Activated CD4-positive, alpha-beta T cell treated with anti-CD3 and anti-CD28 coated beads, Interleukin-2, Interleukin-4, amounts not matched to agents 100 ng/mL and 50 ng/mL, durations not matched to agents 16 hours and 8 hours (primary cell): ENCODE data around the gene NACC1.
"Not testable (repeated sequence)": the region's sequence is repeated elsewhere in the genome, so short reads cannot be mapped to it uniquely, and the experiment has no call there.

ENCODE experiments used
- DNase-seq: peaks from one replicate; pipeline ENCODE4 v3.0.0-alpha.2; 2020; ENCODE audit warnings: low spot score

NACC1 gene

DNA sequence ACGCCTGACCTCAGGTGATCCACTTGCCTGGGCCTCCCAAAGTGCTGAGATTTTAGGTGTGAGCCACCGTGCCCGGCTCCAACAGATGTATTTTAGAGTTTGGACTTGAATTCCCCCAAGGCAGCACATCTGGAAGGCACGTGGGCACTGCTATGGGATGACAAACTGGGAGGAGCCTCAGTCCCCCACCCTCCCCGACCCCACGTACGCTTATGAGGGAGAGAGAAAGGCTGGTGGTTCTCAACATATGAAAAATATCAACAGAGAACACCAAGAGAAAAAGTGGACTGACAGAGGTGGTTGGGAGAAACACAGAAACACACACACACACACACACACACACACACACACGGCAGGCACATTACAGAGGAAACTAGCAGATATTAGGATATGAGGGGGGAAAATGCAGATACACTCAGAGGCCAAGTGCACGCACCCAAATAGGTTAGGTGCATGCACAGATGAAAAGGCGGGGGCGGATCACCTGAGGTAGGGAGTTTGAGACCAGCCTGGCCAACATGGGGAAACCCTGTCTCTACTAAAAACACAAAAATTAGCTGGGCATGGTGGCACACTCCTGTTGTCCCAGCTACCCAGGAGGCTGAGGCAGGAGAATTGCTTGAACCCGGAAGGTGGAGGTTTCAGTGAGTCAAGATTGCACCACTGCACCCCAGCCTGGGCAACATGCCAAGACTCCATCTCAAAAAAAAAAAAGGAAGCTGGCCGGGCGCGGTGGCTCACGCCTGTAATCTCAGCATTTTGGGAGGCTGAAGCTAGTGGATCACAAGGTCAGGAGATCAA, 28.9 kb downstream of the NACC1 start:
- DNase-seq = no peak

- DNase-seq = not testable (repeated sequence)
Observed at GRCh38 chr19:13149173-13149627, 31.1 kb downstream of the NACC1 start.

GRCh38 chr19:13149628-13150186, 31.6 kb downstream of the NACC1 start:
- DNase-seq = peak; percentile 26

GRCh38 chr19:13150187-13150930, 32.3 kb downstream of the NACC1 start, which contains the start of the genes IER2 and STX10:
TSS of gene IER2 (plus strand) at chr19:13150411. CDS start at chr19:13153187, 2,776 bp downstream.
TSS of gene STX10 (minus strand) at chr19:13150375. CDS start at chr19:13150173, 202 bp downstream.
- DNase-seq = peak; percentile 94

DNA sequence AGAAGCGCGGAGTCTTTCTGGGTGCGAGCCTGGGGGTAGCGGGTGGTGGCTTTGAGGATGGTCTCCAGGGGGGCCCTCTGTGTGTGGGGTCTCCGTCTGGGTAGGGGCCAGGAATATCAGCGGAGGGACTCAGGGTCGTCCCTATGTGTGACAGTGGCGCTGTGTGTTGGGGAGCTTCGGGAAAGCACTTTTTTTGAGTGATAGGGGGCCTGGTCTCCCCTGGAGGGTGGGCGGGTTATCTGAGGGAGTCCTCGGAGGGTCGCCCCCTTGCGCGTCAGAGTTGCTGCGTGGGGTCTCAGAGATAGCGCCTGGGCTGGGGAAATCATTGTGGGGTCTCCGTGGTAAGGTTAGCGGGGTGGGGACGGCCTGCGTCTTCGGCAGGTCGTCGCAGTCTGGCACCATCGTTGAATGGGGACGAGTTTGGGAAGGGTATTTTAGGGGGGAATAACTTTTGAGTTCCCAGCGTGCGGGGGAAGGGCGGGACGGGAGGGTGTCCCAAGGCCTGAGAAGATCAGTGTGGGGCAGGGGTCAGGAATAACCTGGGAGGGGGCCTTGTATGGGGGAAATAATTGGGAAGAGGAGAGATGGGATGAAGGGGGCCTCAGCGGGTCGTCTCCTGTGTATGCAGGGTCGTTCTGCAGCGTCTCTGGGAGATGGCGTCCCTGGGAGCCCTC, 33.0 kb downstream of the NACC1 start:
- DNase-seq = no peak

- DNase-seq = peak; percentile 97
Observed at GRCh38 chr19:13151605-13152355, 33.7 kb downstream of the NACC1 start.

DNA sequence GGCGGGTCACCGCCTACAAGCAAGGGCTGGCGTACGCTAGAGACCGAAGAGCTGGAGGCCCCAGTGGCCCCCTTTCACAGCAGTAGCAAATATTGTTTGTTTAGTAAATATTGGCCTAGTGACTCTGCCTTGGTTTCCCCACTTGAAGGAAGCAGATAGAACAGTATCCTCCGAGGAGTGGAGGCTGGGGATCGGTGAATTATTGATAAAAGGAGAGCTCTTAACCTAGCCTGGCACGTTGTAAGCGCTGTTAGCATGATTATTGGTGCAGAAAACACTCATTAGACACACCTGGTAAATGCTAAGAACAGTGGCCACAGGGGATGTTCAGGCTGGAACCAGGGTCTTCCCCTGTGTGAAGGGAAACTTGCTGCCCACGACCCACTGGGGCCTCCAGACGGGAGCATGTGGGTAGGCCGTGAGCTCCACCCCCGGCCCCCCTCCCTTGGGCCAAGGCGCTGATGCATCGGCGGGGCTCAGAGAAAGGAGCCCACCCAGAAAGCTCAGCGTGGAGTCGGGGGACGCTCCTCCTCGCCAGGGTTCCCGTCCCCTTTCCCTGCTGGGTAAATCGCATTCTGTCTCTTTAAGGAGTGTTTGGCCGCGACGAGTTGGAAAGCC, 34.4 kb downstream of the NACC1 start:
- DNase-seq = no peak

- peak; percentile 98 for DNase-seq
Observed at GRCh38 chr19:13152974-13153568, 35.0 kb downstream of the NACC1 start.

DNA sequence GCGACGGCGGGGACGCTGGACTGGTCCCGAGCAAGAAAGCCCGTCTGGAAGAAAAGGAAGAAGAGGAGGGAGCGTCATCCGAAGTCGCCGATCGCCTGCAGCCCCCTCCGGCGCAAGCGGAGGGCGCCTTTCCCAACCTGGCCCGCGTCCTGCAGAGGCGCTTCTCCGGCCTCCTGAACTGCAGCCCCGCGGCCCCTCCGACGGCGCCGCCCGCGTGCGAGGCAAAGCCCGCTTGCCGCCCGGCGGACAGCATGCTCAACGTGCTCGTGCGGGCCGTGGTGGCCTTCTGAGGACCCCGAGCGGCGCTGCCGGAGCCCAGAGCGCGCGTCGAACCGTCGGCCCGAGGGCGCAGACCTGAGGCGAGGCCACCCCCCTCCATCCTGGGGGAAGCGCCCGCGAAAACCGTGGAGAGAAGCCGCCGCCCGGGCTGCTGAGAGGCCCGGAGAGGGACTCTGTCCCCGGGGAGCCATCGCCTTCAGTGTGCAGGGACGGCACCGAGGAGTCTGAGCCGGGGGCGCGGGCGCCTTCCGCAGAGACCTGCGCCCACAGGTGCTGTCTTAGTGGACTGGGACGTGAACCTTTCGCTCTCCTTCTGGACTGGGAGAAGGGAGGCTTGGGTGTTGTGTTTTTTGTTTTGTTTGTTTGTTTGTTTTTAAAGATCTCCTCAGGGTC, 35.6 kb downstream of the NACC1 start:
- no peak for DNase-seq

GRCh38 chr19:13154241-13154778, 36.2 kb downstream of the NACC1 start:
- DNase-seq = peak; percentile 68

DNA sequence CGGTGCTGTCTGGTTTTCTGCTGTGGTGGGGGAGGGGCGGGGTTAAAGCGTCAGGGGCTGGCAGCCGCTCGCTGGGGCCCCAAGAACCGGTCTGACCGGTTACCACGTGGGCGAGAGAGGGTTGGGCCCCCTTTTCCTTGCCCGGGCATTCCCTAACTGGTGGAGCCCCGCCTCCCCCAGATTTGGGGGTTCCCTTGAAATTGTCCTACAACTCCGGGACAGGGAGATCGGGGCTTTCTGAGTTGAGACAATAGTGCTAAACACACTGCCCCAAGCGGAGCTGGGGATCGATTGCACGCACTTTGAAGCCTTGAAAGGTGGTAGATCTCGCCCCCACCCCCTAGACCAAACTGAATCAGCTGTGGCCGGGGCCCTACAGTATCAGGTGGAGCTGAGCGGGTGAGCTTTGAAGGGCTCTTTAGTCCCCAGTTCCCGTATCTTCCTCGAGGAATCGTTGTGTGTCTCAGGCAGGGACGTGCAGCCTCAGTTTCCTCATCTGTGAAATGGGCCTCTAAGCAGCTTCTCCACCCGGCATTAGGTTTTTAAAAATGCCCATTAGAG, 36.9 kb downstream of the NACC1 start:
- peak; percentile 75 for DNase-seq

GRCh38 chr19:13155472-13156359, 37.7 kb downstream of the NACC1 start:
- peak; percentile 70 for DNase-seq

- DNase-seq = no peak
Observed at GRCh38 chr19:13159713-13160112, 41.6 kb downstream of the NACC1 start.

DNA sequence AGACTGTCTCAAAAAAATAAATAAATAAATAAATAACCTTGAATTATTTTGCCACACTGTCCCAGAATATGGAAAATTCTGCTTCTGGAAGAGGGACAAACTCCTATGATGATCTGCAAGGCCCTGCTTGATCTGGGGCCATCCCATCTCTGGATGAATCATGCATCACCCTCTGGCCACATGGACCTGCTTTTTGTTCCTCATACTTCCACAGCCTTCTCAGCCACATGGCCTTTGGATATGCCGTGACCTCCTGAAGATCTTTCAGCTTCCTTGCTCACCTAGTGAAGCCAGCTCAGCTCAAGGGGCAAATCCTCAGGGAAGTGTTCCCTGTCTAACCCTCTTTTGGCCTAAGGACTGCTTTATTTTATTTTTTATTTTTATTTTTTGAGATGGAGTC, 42.5 kb downstream of the NACC1 start:
- DNase-seq = no peak

DNA sequence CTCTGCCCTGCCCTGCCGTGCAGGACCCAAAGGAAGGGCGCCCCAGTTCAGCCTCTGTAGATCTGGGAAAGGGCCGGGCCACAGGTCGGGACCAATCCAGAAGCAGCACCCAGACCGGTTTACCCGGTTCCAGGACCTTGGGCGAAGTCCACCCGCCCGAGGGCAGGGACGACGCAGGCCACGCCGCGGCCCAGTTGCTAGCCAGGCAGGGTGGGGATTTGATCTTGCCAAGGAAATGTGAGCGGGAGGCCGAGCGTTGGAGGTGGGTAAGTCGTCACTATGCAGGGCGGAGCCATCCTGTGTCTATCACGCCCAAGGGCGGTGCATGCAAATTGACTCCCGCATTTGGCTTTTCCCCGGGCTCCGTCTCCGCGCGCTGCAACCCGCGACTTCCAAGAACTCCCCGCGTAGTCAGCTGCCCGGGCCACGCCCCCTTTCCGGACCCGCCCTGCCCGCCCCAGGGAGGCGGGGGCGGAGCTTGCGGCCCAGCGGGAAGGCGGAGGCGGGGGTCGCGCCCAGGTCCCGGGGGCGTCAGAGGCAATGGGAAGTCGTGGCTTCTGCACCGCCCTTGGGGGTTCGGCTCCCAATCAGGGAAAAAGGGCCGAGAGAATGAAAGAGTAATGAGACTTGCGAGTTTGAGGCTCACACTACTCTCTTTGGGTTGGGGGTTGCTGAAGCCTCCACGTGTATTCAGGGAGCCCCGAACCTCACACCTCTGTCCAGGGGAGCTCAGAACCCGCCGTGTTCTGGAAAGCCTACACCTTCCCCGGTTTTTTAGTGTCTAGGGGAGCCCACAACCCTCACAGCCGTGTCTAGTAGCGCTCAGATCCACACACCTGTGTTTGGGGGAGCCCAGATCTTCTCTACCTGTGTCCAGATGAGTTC, 44.9 kb downstream of the NACC1 start:
- DNase-seq = peak; percentile 97

DNA sequence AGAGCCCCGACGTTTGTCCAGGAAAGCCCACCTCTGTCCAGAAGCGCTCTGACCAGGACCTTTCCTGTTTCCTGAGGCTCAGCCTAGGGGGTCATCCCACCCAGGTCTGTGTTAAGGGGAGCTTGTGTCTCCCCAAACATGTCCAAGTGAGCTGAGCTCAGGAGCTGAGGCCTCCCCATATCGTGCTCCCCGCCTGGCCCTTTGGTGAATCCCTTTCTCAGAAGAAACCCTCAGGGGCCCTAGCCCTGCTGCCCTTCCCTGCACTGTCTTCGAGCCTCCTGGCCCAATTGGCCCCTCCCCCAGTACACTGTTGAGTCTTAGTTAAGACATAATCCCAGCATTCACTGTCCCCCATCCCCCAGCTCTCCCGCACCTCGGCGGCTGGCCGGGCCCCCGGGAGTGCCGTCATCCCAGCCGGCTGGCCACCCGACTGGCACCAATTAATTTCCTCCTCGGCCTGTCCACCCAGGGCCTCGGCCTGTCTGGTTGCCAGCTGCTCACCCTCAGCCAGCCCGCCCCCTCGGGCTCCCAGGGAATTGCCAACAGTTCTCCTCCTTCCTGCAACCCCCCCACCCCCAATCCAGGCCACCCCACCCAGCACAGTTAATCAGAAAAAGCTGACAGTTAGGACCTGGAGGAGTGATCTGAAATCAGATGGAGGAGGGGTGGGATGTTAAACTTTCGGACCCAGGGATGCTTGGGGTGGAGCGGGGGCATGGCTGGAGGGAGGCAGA, 45.7 kb downstream of the NACC1 start:
- DNase-seq = peak; percentile 41
